Smooth muscle cell (in vitro differentiated cells): ENCODE results near the gene C16orf95. TPM values are rescaled to one million over a fixed set of nuclear protein-coding genes. Genes with fewer than 3 reads are reported as not detected.

ENCODE experiments used
- DNase-seq: peaks from one replicate; lab custom pipeline; 2025; ENCODE audit not compliant: unreplicated experiment; lab: John Stamatoyannopoulos, UW
- H2AFZ ChIP-seq: fragments of 200-600 bp; sonication (generic); 2 replicates; pipeline ENCODE4 v1.6.0; 2016; ENCODE audit warnings: antibody characterized with exemption, low read depth, mild to moderate bottlenecking
- H3F3A ChIP-seq: fragments of 200-600 bp; sonication (generic); 2 replicates; pipeline ENCODE4 v1.6.0; 2017; ENCODE audit warnings: antibody characterized with exemption, low read depth
- H3K27ac ChIP-seq: fragments of 200-600 bp; sonication (generic); 2 replicates; pipeline ENCODE4 v1.5.1; 2016; ENCODE audit warnings: low read depth, mild to moderate bottlenecking
- H3K27me3 ChIP-seq: fragments of 200-600 bp; sonication (generic); 2 replicates; pipeline ENCODE4 v1.6.1; 2016; ENCODE audit warnings: low read depth, mild to moderate bottlenecking
- H3K36me3 ChIP-seq: fragments of 200-600 bp; sonication (generic); 2 replicates; pipeline ENCODE4 v1.5.1; 2016; ENCODE audit warnings: low read depth
- H3K4me1 ChIP-seq: fragments of 200-600 bp; sonication (generic); 2 replicates; pipeline ENCODE4 v1.5.1; 2016; ENCODE audit warnings: low read depth
- H3K4me2 ChIP-seq: fragments of 200-600 bp; sonication (generic); 2 replicates; pipeline ENCODE4 v1.6.0; 2016; ENCODE audit warnings: mild to moderate bottlenecking
- H3K4me3 ChIP-seq: fragments of 200-600 bp; sonication (generic); 2 replicates; pipeline ENCODE4 v1.5.1; 2016; ENCODE audit warnings: mild to moderate bottlenecking
- H3K79me2 ChIP-seq: fragments of 200-600 bp; sonication (generic); 2 replicates; pipeline ENCODE4 v1.6.0; 2016; ENCODE audit warnings: low read depth, mild to moderate bottlenecking
- H3K9ac ChIP-seq: fragments of 200-600 bp; sonication (generic); 2 replicates; pipeline ENCODE4 v1.6.0; 2016; ENCODE audit warnings: low read depth
- H3K9me3 ChIP-seq: fragments of 200-600 bp; sonication (generic); replicated peaks from 2 replicates; pipeline ENCODE4 v1.5.1; 2016; ENCODE audit warnings: low read depth
- H4K20me1 ChIP-seq: fragments of 200-600 bp; sonication (generic); 2 replicates; pipeline ENCODE4 v1.6.0; 2016; ENCODE audit warnings: low read depth
- CTCF ChIP-seq: fragments of 200-600 bp; sonication (generic); IDR thresholded peaks from 2 replicates; pipeline ENCODE4 v1.5.1; 2017; ENCODE audit warnings: borderline replicate concordance, mild to moderate bottlenecking, antibody characterized with exemption; ENCODE audit not compliant: insufficient read depth, poor library complexity, severe bottlenecking
- whole genome bisulfite sequencing: methylation state at CpG from one replicate; pipeline ENCODE4 v1.1.7; 2016; ENCODE audit warnings: low lambda C conversion rate; 5-methylcytosine and 5-hydroxymethylcytosine counted together
- polyA plus RNA-seq: library from polyadenylated mRNA; unstranded; fragments of >200 nt; fragmentation: Nextera tagmentation; extraction: Ambion mirVana; gene quantifications from 2 replicates; pipeline ENCODE4 v1.2.1, GENCODE V29; 2016
- total RNA-seq: library from RNA; depleted of rRNA; stranded (reverse); fragments of >200 nt; gene quantifications from 2 replicates; pipeline ENCODE4 v1.2.3, GENCODE V29; 2014

C16orf95 gene
- total and polyA plus RNA-seq, 2 experiments from 2014 or later = 7.7 to 8.0 TPM

DNA sequence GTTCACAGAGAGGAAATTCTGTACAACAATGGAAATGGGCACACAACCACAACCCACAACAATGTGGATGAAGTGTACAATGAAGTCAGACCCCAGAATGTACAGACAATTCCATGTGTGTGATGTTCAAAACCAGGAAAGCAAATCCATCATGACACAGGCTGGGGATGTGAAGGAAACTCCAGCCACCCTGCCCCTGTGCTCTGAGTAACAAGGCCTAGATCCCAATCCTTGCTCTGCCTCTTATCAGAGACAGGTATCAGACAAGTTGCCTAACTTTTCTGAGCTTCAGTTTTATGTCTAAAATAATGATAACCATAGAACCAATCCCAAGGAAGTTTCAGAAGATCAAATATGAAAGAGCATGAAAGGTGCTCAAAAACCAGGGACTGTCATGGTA, 1.8 kb upstream of the C16orf95 start:
- no peak for DNase-seq
- Histone ChIP-seq H3K9me3 (no peaks in the 10 kb centered on the region), H3K4me1 (peaks cover 10% of the 10 kb centered on the region), H3K9ac (no peak overlapping the region), H4K20me1 (no peaks in the 10 kb centered on the region), H3K79me2 (peaks cover 15% of the 10 kb centered on the region), H3K36me3 (no peaks in the 10 kb centered on the region), H3K4me2 (no peak overlapping the region), H3K4me3 (no peak overlapping the region), H3K27ac (peak overlapping the region; percentile 7), H2AFZ (no peak overlapping the region), H3K27me3 (no peaks in the 10 kb centered on the region), H3F3A (peaks cover 4% of the 10 kb centered on the region)
- TF ChIP-seq CTCF = no peak

DNA sequence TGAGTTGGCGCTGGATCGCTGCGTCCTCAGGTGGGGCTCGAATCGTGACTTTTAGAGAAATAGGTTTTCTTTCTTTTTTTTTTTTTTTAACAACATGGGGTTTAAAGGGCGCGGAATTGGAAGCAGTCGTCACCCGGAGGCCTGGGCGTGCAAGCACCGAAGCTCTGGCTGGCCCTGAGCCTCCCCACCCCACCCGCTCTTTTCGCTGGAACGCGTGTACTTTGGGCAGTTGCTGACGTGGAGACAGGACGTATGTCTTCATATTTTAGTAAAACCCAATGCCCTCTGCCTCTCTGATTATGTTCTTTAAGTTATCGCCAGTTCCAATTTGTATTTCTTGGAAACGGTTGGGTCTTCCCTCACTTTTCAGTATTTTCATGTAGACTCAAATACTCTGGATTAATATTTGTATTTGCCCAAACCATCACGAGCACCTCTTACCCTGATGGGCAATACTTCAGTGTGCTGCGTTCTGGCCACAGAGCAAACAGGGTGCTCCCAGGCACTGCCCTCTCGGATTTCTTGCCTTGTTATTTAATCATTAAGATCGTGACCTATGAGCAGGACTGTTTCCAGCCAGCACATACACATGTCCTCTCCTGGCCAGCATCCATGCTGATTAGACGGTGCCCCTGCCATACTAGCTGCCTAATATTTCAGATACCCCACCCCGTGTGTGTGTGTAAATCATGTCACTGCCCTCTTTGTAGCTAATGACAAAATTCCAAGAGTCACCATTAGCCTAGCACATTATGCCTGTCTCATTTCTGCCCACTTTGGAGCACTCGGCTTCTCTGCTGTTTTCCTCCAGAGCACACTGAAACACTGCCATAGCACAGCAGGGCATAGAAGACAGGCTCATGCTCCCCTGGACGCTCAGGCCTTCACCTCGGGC, 805 bp upstream of the C16orf95 start:
- peak overlapping the region; percentile 98 for H3K4me3 ChIP-seq
- 15% methylated on average over 28 of the region's 28 CpGs for WGBS
- H3F3A ChIP-seq = peaks cover 4% of the 10 kb centered on the region
- H3K4me1 ChIP-seq = peaks cover 10% of the 10 kb centered on the region
- peak overlapping the region; percentile 97 for H3K9ac ChIP-seq
- no peaks in the 10 kb centered on the region for H4K20me1 ChIP-seq
- DNase-seq = no peak
- no peaks in the 10 kb centered on the region for H3K27me3 ChIP-seq
- H3K27ac ChIP-seq = peak overlapping the region; percentile 81
- H3K9me3 ChIP-seq = no peaks in the 10 kb centered on the region
- peak; percentile 4 for TF ChIP-seq CTCF
- H3K79me2 ChIP-seq = peaks cover 15% of the 10 kb centered on the region
- H3K4me2 ChIP-seq = peak overlapping the region; percentile 94
- H3K36me3 ChIP-seq = no peaks in the 10 kb centered on the region
- H2AFZ ChIP-seq = peak overlapping the region; percentile 99

GRCh38 chr16:87316450-87316922, 706 bp downstream of the C16orf95 start:
- TF ChIP-seq CTCF = no peak
- Histone ChIP-seq H3K9ac (peak overlapping the region; percentile 97), H2AFZ (peak overlapping the region; percentile 99), H3K27ac (peak overlapping the region; percentile 81), H3K4me1 (peaks cover 10% of the 10 kb centered on the region), H3F3A (peaks cover 4% of the 10 kb centered on the region), H3K9me3 (no peaks in the 10 kb centered on the region), H4K20me1 (no peaks in the 10 kb centered on the region), H3K4me2 (peak overlapping the region; percentile 94), H3K4me3 (peak overlapping the region; percentile 98), H3K79me2 (peaks cover 15% of the 10 kb centered on the region), H3K27me3 (no peaks in the 10 kb centered on the region), H3K36me3 (no peaks in the 10 kb centered on the region)
- 98% methylated on average over 4 of the region's 4 CpGs for WGBS
- no peak for DNase-seq
